PC-9 (cell line): Measurements from ENCODE around the gene OTUD4.

Source experiments
- CTCF ChIP-seq: fragments of 200-600 bp; sonication (generic); conservative IDR thresholded peaks from 2 replicates; pipeline ENCODE4 v1.6.1; 2017; ENCODE audit warnings: mixed run types, antibody characterized with exemption, mild to moderate bottlenecking, moderate library complexity
- EZH2 ChIP-seq: fragments of 200-600 bp; sonication (generic); IDR thresholded peaks from 2 replicates; pipeline ENCODE4 v1.8.0; 2017; ENCODE audit warnings: antibody characterized with exemption, low read depth

GRCh38 chr4:145179281-145179860, 1.0 kb downstream of the OTUD4 start:
- no peak for TF ChIP-seq EZH2
- no peak for TF ChIP-seq CTCF
